GM06990 (cell line): ENCODE measurements around the gene MEIOB.

Source experiments
- DNase-seq: peaks from one replicate; pipeline ENCODE4 v3.0.0-alpha.2; 2011; ENCODE audit not compliant: insufficient read length; ENCODE audit errors: extremely low read depth
- H3K27me3 ChIP-seq: replicated peaks from 2 replicates; pipeline ENCODE4 v1.6.0; 2011; ENCODE audit warnings: low read length; ENCODE audit not compliant: control insufficient read depth, insufficient read depth
- H3K36me3 ChIP-seq: 2 replicates; pipeline ENCODE4 v1.5.1; 2011; ENCODE audit warnings: low read length; ENCODE audit not compliant: control insufficient read depth, insufficient read depth
- H3K4me3 ChIP-seq: replicated peaks from 2 replicates; pipeline ENCODE4 v1.5.1; 2011; ENCODE audit warnings: low read depth, mild to moderate bottlenecking, control low read depth, low read length
- CTCF ChIP-seq: IDR thresholded peaks from 2 replicates; pipeline ENCODE4 v1.5.1; 2011; ENCODE audit warnings: low read length, control low read depth, mild to moderate bottlenecking, inconsistent platforms; ENCODE audit not compliant: insufficient read depth, poor library complexity, severe bottlenecking

Gene MEIOB

GRCh38 chr16:1818204-1818872 is 53.6 kb downstream of the MEIOB start:
- peaks cover 8% of the 10 kb centered on the region for H3K36me3 ChIP-seq
- DNase-seq = no peak
- H3K4me3 ChIP-seq = no peak overlapping the region
- no peaks in the 10 kb centered on the region for H3K27me3 ChIP-seq
- no peak for TF ChIP-seq CTCF

GRCh38 chr16:1817716-1818115 is 54.2 kb downstream of the MEIOB start:
- TF ChIP-seq CTCF = no peak
- H3K36me3 ChIP-seq = peaks cover 8% of the 10 kb centered on the region
- no peak for DNase-seq
- H3K4me3 ChIP-seq = no peak overlapping the region
- no peaks in the 10 kb centered on the region for H3K27me3 ChIP-seq

- TF ChIP-seq CTCF = no peak
- Histone ChIP-seq H3K4me3 (no peak overlapping the region), H3K27me3 (no peaks in the 10 kb centered on the region), H3K36me3 (peaks cover 6% of the 10 kb centered on the region)
- DNase-seq = no peak
Measured at GRCh38 chr16:1817276-1817589, 54.7 kb downstream of the MEIOB start.

- Histone ChIP-seq H3K27me3 (no peaks in the 10 kb centered on the region), H3K36me3 (peaks cover 4% of the 10 kb centered on the region), H3K4me3 (no peak overlapping the region)
- TF ChIP-seq CTCF = no peak
- DNase-seq = no peak
Measured at GRCh38 chr16:1816396-1817275, 55.3 kb downstream of the MEIOB start.

- peaks cover 4% of the 10 kb centered on the region for H3K36me3 ChIP-seq
- H3K4me3 ChIP-seq = no peak overlapping the region
- no peak for TF ChIP-seq CTCF
- no peak for DNase-seq
- H3K27me3 ChIP-seq = no peaks in the 10 kb centered on the region
Measured at GRCh38 chr16:1815461-1815860, 56.5 kb downstream of the MEIOB start.

GRCh38 chr16:1812732-1813163 is 59.2 kb downstream of the MEIOB start:
- Histone ChIP-seq H3K4me3 (no peak overlapping the region), H3K27me3 (no peaks in the 10 kb centered on the region), H3K36me3 (peaks cover 9% of the 10 kb centered on the region)
- no peak for DNase-seq
- TF ChIP-seq CTCF = peak; percentile 40
